DOHH2 (cell line): Measurements from ENCODE around the gene FANCI.

Experiments used
- H3F3A ChIP-seq: fragments of 200-600 bp; sonication (generic), shearing (Covaris generic); 2 replicates; pipeline ENCODE4 v1.6.0; 2016; ENCODE audit warnings: antibody characterized with exemption, mild to moderate bottlenecking; ENCODE audit not compliant: control insufficient read depth, insufficient read depth
- H3K27ac ChIP-seq: fragments of 200-600 bp; sonication (generic); 2 replicates; pipeline ENCODE4 v1.5.1; 2014; ENCODE audit warnings: low read depth, mild to moderate bottlenecking, low read length, moderate library complexity
- H3K27me3 ChIP-seq: fragments of 200-600 bp; sonication (generic); 2 replicates; pipeline ENCODE4 v1.6.1; 2014; ENCODE audit warnings: mild to moderate bottlenecking, low read length, mixed read lengths; ENCODE audit not compliant: control insufficient read depth
- H3K36me3 ChIP-seq: fragments of 200-600 bp; sonication (generic); 2 replicates; pipeline ENCODE4 v1.6.1; 2014; ENCODE audit warnings: mild to moderate bottlenecking, low read length, moderate library complexity, mixed read lengths; ENCODE audit not compliant: control insufficient read depth
- H3K4me1 ChIP-seq: fragments of 200-600 bp; sonication (generic); 2 replicates; pipeline ENCODE4 v1.6.1; 2014; ENCODE audit warnings: mild to moderate bottlenecking, low read length, mixed read lengths; ENCODE audit not compliant: control insufficient read depth
- H3K4me2 ChIP-seq: fragments of 200-600 bp; sonication (generic); 2 replicates; pipeline ENCODE4 v1.6.0; 2014; ENCODE audit warnings: mild to moderate bottlenecking, low read length, moderate library complexity
- H3K4me3 ChIP-seq: fragments of 200-600 bp; sonication (generic); 2 replicates; pipeline ENCODE4 v1.5.1; 2014; ENCODE audit warnings: mild to moderate bottlenecking, low read length, mixed read lengths
- H3K79me2 ChIP-seq: fragments of 200-600 bp; sonication (generic); 2 replicates; pipeline ENCODE4 v1.6.1; 2014; ENCODE audit warnings: mild to moderate bottlenecking, low read length, mixed read lengths; ENCODE audit not compliant: control insufficient read depth
- H3K9me2 ChIP-seq: fragments of 200-600 bp; sonication (generic); replicated peaks from 2 replicates; pipeline ENCODE4 v1.6.1; 2014; ENCODE audit warnings: mild to moderate bottlenecking, low read length, mixed read lengths; ENCODE audit not compliant: control insufficient read depth
- H3K9me3 ChIP-seq: fragments of 200-600 bp; sonication (generic); 2 replicates; pipeline ENCODE4 v1.6.1; 2014; ENCODE audit warnings: antibody characterized with exemption, low read length, mixed read lengths; ENCODE audit not compliant: control insufficient read depth, insufficient read depth
- H4K20me1 ChIP-seq: fragments of 200-600 bp; sonication (generic); 2 replicates; pipeline ENCODE4 v1.6.0; 2014; ENCODE audit warnings: low read depth, mild to moderate bottlenecking, antibody characterized with exemption, low read length, moderate library complexity; ENCODE audit not compliant: control insufficient read depth, insufficient read depth
- EZH2phosphoT487 ChIP-seq: fragments of 200-600 bp; sonication (generic); IDR thresholded peaks from 2 replicates; pipeline ENCODE4 v1.6.1; 2017; ENCODE audit warnings: borderline replicate concordance, mild to moderate bottlenecking, antibody characterized with exemption, low read length, moderate library complexity, mixed read lengths
- TF ChIP-seq, protein P1 (sequence below): fragments of 200-600 bp; sonication (generic); IDR thresholded peaks from one replicate; pipeline ENCODE4 v1.5.1; 2014; ENCODE audit warnings: antibody characterized with exemption, mild to moderate bottlenecking, low read depth, low read length; ENCODE audit not compliant: poor library complexity, severe bottlenecking

Gene FANCI

DNA sequence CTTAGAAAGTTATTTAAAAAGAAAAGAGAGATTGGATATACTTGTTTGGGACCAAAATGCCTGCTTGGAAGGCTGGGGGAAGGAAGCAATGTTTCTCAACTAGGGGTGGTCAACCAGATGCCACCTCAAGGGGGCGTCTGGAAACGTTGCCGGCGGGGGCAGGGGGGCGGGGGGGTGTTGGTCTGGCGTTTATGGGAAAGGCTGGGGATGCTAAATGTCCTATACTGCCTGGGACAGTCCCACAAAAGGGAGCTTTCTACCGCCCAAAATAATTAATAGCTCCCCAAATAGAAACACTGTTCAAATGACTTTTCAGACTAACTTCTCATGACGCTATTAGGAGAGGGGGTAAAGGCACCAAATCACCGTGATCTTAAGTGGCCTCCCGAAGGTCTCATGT, 88.7 kb downstream of the FANCI start:
- H3K27me3 ChIP-seq, result no peaks in the 10 kb centered on the region
- H3K4me2 ChIP-seq, result peak overlapping the region; percentile 59
- peaks cover 46% of the 10 kb centered on the region for H3K4me1 ChIP-seq
- peak overlapping the region; percentile 95 for H3K4me3 ChIP-seq
- peaks cover 70% of the 10 kb centered on the region for H3K79me2 ChIP-seq
- H3K36me3 ChIP-seq, result peaks cover 68% of the 10 kb centered on the region
- H3F3A ChIP-seq, result peaks cover 10% of the 10 kb centered on the region
- H3K27ac ChIP-seq, result no peak overlapping the region
- H3K9me2 ChIP-seq, result no peaks in the 10 kb centered on the region
- H3K9me3 ChIP-seq, result no peaks in the 10 kb centered on the region
- H4K20me1 ChIP-seq, result peaks cover 39% of the 10 kb centered on the region
- TF ChIP-seq EZH2phosphoT487, result no peak
- TF ChIP-seq, protein P1, sequence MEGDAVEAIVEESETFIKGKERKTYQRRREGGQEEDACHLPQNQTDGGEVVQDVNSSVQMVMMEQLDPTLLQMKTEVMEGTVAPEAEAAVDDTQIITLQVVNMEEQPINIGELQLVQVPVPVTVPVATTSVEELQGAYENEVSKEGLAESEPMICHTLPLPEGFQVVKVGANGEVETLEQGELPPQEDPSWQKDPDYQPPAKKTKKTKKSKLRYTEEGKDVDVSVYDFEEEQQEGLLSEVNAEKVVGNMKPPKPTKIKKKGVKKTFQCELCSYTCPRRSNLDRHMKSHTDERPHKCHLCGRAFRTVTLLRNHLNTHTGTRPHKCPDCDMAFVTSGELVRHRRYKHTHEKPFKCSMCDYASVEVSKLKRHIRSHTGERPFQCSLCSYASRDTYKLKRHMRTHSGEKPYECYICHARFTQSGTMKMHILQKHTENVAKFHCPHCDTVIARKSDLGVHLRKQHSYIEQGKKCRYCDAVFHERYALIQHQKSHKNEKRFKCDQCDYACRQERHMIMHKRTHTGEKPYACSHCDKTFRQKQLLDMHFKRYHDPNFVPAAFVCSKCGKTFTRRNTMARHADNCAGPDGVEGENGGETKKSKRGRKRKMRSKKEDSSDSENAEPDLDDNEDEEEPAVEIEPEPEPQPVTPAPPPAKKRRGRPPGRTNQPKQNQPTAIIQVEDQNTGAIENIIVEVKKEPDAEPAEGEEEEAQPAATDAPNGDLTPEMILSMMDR, result peak; percentile 48

DNA sequence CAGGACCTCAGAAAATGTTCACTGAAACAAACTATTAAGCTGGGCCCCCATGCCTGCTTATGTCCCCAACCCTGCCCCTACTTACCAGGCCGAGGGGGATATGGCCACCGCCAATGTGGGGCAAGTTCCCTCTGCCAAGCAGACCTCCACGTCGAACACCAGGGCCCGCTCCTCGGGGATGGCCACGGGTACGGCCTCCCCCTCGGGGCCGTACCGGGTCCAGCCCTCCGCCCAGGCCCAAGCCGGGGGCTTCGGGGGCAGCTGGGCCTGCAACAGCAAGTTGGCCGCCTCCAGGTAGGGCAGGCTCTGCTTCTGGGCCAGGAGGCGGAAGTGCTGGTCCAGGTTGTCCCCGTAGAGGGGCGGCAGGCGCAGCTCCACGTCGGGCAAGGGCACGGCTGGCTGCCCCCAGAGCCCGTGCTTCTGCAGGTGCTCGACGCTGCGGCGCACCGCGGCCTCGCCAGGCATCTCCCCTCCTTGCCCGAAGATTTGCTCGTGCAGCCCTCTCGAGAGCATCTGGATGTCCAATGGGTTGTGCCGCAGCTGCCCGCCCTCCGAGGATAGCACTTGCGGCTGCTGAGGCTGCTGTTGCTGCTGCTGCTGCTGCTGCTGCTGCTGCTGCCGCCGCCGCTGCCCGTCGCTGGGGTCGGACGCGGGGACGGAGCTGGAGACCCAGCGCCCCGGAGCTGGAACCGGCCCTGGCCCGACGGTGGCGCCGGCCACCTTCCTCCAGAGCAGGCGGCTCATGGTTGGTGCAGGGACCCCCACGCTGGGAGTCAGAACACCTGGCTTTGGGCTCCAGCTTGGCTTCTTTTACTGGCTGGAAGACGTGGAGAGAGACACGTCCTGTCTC, 89.5 kb downstream of the FANCI start:
- Histone ChIP-seq H3K4me1 (peaks cover 46% of the 10 kb centered on the region), H3K36me3 (peaks cover 60% of the 10 kb centered on the region), H3K4me2 (peak overlapping the region; percentile 59), H3K27ac (no peak overlapping the region), H3K4me3 (peak overlapping the region; percentile 95), H3K27me3 (no peaks in the 10 kb centered on the region), H3K9me3 (no peaks in the 10 kb centered on the region), H3F3A (peaks cover 10% of the 10 kb centered on the region), H4K20me1 (peaks cover 39% of the 10 kb centered on the region), H3K9me2 (no peaks in the 10 kb centered on the region), H3K79me2 (peaks cover 64% of the 10 kb centered on the region)
- TF ChIP-seq, protein P1, result no peak
- TF ChIP-seq EZH2phosphoT487, result no peak

DNA sequence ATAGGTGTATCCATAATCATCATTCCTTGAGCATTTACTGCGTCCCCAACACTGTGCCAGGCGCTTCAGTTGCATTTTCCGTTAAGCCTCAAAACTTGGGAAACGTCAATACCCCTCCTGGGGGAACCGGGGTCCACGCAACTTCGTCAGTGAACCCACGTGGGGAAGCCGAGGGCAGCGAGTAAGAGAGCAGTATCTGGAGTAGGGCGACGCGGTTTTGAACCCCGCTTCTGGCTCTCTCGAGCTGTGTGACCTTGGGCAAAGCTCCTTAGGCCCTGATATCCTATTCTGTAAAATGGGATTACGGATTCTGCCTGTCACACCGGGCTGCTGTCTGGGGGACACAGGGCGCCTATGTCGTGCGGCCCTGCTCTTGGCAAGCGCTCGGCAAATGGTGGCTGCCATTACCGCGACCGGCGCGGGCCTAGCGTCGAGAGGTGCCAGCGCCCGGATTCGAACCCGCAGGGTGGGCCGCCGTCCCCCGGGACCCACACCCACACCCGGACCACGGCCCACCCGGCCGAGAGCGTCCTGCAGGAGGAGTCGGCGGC, 90.3 kb downstream of the FANCI start:
- peak overlapping the region; percentile 95 for H3K4me3 ChIP-seq
- peaks cover 46% of the 10 kb centered on the region for H3K4me1 ChIP-seq
- peaks cover 35% of the 10 kb centered on the region for H4K20me1 ChIP-seq
- H3K9me3 ChIP-seq, result no peaks in the 10 kb centered on the region
- peak overlapping the region; percentile 59 for H3K4me2 ChIP-seq
- H3K79me2 ChIP-seq, result peaks cover 56% of the 10 kb centered on the region
- H3K9me2 ChIP-seq, result no peaks in the 10 kb centered on the region
- no peak for TF ChIP-seq EZH2phosphoT487
- TF ChIP-seq, protein P1, result no peak
- H3F3A ChIP-seq, result peaks cover 10% of the 10 kb centered on the region
- H3K27ac ChIP-seq, result peak overlapping the region; percentile 64
- H3K27me3 ChIP-seq, result no peaks in the 10 kb centered on the region
- peaks cover 52% of the 10 kb centered on the region for H3K36me3 ChIP-seq
